HEK293T (cell line): ENCODE data around the gene VRK2.

Experiments
- CTBP1 ChIP-seq: fragments of 450-650 bp; IDR thresholded peaks from 2 replicates; pipeline ENCODE4 v1.6.1; 2016; ENCODE audit warnings: borderline replicate concordance
- HDGF ChIP-seq: fragments of 450-650 bp; IDR thresholded peaks from 2 replicates; pipeline ENCODE4 v1.6.1; 2017; ENCODE audit warnings: antibody characterized with exemption, borderline replicate concordance
- LEF1 ChIP-seq: fragments of 450-650 bp; IDR thresholded peaks from 2 replicates; pipeline ENCODE4 v1.6.1; 2017; ENCODE audit warnings: mild to moderate bottlenecking, borderline replicate concordance
- SUZ12 ChIP-seq: fragments of 450-650 bp; IDR thresholded peaks from 2 replicates; pipeline ENCODE4 v1.6.1; 2016; ENCODE audit warnings: mild to moderate bottlenecking

DNA sequence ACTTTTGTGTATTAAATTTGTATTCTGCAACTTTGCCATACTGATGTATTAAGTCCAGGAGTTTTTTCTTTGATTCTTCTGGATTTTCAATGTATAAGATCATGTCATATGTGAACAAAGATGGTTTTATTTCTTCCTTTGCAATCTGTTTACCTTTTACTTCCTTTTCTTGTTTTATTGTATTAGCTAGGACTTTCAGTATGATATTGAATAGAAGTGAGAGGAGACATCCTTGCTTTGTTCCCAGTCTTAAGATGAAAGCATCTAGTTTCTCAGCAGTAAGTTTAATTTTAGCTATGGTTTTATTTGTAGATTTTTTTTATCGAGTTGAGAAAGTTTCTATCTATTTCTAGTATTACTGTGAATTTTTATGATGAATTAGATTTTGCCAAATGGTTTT lies 25.5 kb downstream of the VRK2 start:
- TF ChIP-seq CTBP1 (no peak), SUZ12 (no peak), LEF1 (no peak), HDGF (no peak)
